HepG2 (cell line): ENCODE results near the gene CYP2W1. TPM values are rescaled to one million over a fixed set of nuclear protein-coding genes. Genes with fewer than 3 reads are reported as not detected.

ENCODE experiments used
- CBFB ChIP-seq: sonication (generic); formaldehyde crosslinking; IDR thresholded peaks from 2 replicates; pipeline ENCODE4 v1.4.0; 2020; ENCODE audit warnings: missing genetic modification reagents
- HMGXB4 ChIP-seq, 2 experiments: sonication (generic) in 1 of 2; formaldehyde crosslinking in 1 of 2; IDR thresholded peaks; 2 replicates each; pipeline versions ENCODE4 v1.4.0 to v1.6.1; 2018 to 2020; ENCODE audit warnings: missing genetic modification reagents in 2 of 2, borderline replicate concordance in 1 of 2, low read depth in 1 of 2, mild to moderate bottlenecking in 1 of 2, missing biosample characterization in 1 of 2
- HOXA5 ChIP-seq: sonication (generic); formaldehyde crosslinking; IDR thresholded peaks from 2 replicates; pipeline ENCODE4 v1.4.0; 2020; ENCODE audit warnings: missing genetic modification reagents
- SOX5 ChIP-seq: IDR thresholded peaks from 2 replicates; pipeline ENCODE4 v1.6.1; 2016; ENCODE audit warnings: borderline replicate concordance
- THAP9 ChIP-seq: sonication (generic); formaldehyde crosslinking; IDR thresholded peaks from 2 replicates; pipeline ENCODE4; 2020; ENCODE audit warnings: missing genetic modification reagents, mild to moderate bottlenecking, borderline replicate concordance
- ZFP90 ChIP-seq: sonication (generic); formaldehyde crosslinking; IDR thresholded peaks from 2 replicates; pipeline ENCODE4 v1.8.0; 2022; ENCODE audit warnings: missing genetic modification reagents, mild to moderate bottlenecking, inconsistent platforms, borderline replicate concordance
- ZNF317 ChIP-seq: sonication (generic); formaldehyde crosslinking; IDR thresholded peaks from 2 replicates; pipeline ENCODE4 v1.5.0; 2020; ENCODE audit warnings: mild to moderate bottlenecking, missing genetic modification reagents
- ZNF510 ChIP-seq: sonication (generic); formaldehyde crosslinking; IDR thresholded peaks from 2 replicates; pipeline ENCODE4 v1.4.0; 2020; ENCODE audit warnings: low read depth, mild to moderate bottlenecking, missing genetic modification reagents
- ZNF569 ChIP-seq: sonication (generic); formaldehyde crosslinking; IDR thresholded peaks from 2 replicates; pipeline ENCODE4 v1.5.0; 2020; ENCODE audit warnings: mild to moderate bottlenecking, missing genetic modification reagents, moderate library complexity, borderline replicate concordance
- polyA plus RNA-seq, 8 experiments: library from polyadenylated mRNA; depleted of rRNA in 3 of 8; stranded (reverse) in 7 of 8; unstranded in 1 of 8; fragments of >200 nt; fragmentation: Illumina TruSeq in 4 of 8; extraction: Trizol in 4 of 8; gene quantifications; 2 replicates each; pipeline versions ENCODE4 v1.2.1 to v1.2.3, GENCODE V29; 2011 to 2016; ENCODE audit warnings: low read depth in 4 of 8, missing spikeins in 1 of 8, mixed read lengths in 1 of 8; ENCODE audit not compliant: insufficient read depth in 1 of 8
- total RNA-seq, 5 experiments: library from RNA; depleted of rRNA; stranded (reverse); fragments of >200 nt; fragmentation: Illumina TruSeq; extraction: Trizol; gene quantifications; 2 replicates each; pipeline ENCODE4 v1.2.3, GENCODE V29; 2016; ENCODE audit warnings: low read depth in 1 of 5
- TF ChIP-seq, protein P1 (sequence below): sonication (generic); formaldehyde crosslinking; IDR thresholded peaks from 2 replicates; pipeline ENCODE4 v1.5.0; 2020; ENCODE audit warnings: mild to moderate bottlenecking, missing genetic modification reagents
- TF ChIP-seq, protein P2 (sequence below): sonication (generic); formaldehyde crosslinking; IDR thresholded peaks from 2 replicates; pipeline ENCODE4 v1.4.0; 2020; ENCODE audit warnings: missing genetic modification reagents
- TF ChIP-seq, protein P3 (sequence below): sonication (generic); formaldehyde crosslinking; IDR thresholded peaks from 2 replicates; pipeline ENCODE4 v1.4.0; 2020; ENCODE audit warnings: missing genetic modification reagents
- TF ChIP-seq, protein P4 (sequence below): sonication (generic); formaldehyde crosslinking; IDR thresholded peaks from 2 replicates; pipeline ENCODE4 v1.5.0; 2020; ENCODE audit warnings: mild to moderate bottlenecking, missing genetic modification reagents, borderline replicate concordance

The CYP2W1 gene
- total and polyA plus RNA-seq, 2 of the 13 experiments (the other 11 are each of a cell fraction or from before 2014, with no cell fraction given): 19.5 to 31.7 TPM

DNA sequence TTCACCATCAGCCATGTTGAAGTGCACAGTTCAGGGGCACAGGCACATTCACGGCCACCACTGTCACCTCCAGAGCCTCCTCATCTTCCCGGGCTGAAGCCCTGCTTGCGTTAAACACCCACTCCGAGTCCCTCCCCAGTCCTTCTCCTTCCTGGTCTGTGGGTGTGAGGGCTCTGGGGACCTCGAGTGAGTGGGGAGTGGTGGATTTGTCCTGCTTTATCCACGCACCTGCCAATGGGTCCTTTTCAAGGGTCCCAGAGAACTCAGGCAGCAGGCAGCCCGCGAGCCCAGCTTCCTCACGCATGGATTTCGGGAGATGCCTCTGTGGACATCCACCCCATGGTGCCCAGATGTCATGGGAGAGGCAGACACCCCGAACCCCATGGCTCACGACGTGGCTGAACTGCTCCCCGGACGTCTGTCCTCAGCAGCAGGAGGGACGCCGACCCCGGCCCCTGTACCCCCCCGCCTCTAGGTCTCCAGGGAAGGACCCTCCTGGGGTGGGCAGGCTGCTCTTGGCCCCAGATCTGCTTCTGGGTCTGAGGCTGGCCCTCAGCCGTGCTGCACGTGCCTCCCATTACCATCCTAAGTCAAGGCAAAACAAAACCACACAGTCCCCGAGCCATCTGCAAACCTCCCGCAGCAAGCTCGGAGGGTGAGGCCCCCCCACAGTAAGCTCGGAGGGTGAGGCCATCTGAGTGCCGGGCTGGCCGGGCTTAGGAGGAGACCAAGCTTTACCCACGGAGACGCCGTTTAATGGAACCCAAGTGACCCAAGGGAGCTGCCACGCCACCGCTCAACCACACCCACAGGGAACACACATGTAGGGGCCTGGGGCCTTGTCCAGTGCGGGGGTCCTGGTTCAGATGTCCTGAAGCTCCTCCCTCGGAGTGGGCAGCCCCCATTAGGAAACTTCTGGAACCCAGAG lies 9.0 kb downstream of the CYP2W1 start (continued):
- TF ChIP-seq THAP9 (CRISPR knock-in tag): peak; percentile 3; the same call in 1 of the 2 replicates
- TF ChIP-seq HMGXB4 (CRISPR knock-in tag; IDR thresholded peaks at IDR 0.05; ENCODE audit: borderline replicate concordance in 1 of 2, low read depth in 1 of 2): no peak
- TF ChIP-seq, protein P1, sequence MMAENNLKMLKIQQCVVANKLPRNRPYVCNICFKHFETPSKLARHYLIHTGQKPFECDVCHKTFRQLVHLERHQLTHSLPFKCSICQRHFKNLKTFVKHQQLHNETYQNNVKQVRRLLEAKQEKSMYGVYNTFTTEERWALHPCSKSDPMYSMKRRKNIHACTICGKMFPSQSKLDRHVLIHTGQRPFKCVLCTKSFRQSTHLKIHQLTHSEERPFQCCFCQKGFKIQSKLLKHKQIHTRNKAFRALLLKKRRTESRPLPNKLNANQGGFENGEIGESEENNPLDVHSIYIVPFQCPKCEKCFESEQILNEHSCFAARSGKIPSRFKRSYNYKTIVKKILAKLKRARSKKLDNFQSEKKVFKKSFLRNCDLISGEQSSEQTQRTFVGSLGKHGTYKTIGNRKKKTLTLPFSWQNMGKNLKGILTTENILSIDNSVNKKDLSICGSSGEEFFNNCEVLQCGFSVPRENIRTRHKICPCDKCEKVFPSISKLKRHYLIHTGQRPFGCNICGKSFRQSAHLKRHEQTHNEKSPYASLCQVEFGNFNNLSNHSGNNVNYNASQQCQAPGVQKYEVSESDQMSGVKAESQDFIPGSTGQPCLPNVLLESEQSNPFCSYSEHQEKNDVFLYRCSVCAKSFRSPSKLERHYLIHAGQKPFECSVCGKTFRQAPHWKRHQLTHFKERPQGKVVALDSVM (CRISPR knock-in tag): 0 out of 2 replicates have a peak, but pooled peaks have one; percentile 7
- TF ChIP-seq ZNF510 (CRISPR knock-in tag): no peak
- TF ChIP-seq ZNF569 (CRISPR knock-in tag): 0 out of 2 replicates have a peak, but pooled peaks have one; percentile 24
- TF ChIP-seq SOX5 (CRISPR knock-in tag): no peak
- TF ChIP-seq, protein P2, sequence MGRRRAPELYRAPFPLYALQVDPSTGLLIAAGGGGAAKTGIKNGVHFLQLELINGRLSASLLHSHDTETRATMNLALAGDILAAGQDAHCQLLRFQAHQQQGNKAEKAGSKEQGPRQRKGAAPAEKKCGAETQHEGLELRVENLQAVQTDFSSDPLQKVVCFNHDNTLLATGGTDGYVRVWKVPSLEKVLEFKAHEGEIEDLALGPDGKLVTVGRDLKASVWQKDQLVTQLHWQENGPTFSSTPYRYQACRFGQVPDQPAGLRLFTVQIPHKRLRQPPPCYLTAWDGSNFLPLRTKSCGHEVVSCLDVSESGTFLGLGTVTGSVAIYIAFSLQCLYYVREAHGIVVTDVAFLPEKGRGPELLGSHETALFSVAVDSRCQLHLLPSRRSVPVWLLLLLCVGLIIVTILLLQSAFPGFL (CRISPR knock-in tag): no peak
- no peak for TF ChIP-seq CBFB (CRISPR knock-in tag)
- peak; percentile 14; the same call in 1 of the 2 replicates for TF ChIP-seq ZFP90
- TF ChIP-seq, protein P3, sequence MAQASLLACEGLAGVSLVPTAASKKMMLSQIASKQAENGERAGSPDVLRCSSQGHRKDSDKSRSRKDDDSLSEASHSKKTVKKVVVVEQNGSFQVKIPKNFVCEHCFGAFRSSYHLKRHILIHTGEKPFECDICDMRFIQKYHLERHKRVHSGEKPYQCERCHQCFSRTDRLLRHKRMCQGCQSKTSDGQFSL (CRISPR knock-in tag): peak; percentile 85
- TF ChIP-seq HOXA5 (CRISPR knock-in tag): 0 out of 2 replicates have a peak, but pooled peaks have one; percentile 11
- TF ChIP-seq, protein P4, sequence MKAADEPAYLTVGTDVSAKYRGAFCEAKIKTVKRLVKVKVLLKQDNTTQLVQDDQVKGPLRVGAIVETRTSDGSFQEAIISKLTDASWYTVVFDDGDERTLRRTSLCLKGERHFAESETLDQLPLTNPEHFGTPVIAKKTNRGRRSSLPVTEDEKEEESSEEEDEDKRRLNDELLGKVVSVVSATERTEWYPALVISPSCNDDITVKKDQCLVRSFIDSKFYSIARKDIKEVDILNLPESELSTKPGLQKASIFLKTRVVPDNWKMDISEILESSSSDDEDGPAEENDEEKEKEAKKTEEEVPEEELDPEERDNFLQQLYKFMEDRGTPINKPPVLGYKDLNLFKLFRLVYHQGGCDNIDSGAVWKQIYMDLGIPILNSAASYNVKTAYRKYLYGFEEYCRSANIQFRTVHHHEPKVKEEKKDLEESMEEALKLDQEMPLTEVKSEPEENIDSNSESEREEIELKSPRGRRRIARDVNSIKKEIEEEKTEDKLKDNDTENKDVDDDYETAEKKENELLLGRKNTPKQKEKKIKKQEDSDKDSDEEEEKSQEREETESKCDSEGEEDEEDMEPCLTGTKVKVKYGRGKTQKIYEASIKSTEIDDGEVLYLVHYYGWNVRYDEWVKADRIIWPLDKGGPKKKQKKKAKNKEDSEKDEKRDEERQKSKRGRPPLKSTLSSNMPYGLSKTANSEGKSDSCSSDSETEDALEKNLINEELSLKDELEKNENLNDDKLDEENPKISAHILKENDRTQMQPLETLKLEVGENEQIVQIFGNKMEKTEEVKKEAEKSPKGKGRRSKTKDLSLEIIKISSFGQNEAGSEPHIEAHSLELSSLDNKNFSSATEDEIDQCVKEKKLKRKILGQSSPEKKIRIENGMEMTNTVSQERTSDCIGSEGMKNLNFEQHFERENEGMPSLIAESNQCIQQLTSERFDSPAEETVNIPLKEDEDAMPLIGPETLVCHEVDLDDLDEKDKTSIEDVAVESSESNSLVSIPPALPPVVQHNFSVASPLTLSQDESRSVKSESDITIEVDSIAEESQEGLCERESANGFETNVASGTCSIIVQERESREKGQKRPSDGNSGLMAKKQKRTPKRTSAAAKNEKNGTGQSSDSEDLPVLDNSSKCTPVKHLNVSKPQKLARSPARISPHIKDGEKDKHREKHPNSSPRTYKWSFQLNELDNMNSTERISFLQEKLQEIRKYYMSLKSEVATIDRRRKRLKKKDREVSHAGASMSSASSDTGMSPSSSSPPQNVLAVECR (CRISPR knock-in tag): no peak; the same call in 1 of the 2 replicates
- no peak for TF ChIP-seq ZNF317 (CRISPR knock-in tag)
